Vagina (tissue), 2 donors: ENCODE results near the gene MAP4K1. TPM values are rescaled to one million over a fixed set of nuclear protein-coding genes. Genes with fewer than 3 reads are reported as not detected.

Source experiments
- DNase-seq, 2 donors: peaks; one replicate each; pipeline ENCODE4 v3.0.0-alpha.2; 2017; ENCODE audit errors: extremely low spot score in 2 of 2
- H3K27ac ChIP-seq: fragments of 200-600 bp; sonication (generic); one replicate; pipeline ENCODE4 v1.5.1; 2019
- H3K27me3 ChIP-seq: fragments of 200-600 bp; sonication (generic); one replicate; pipeline ENCODE4 v1.5.1; 2019
- H3K36me3 ChIP-seq, 2 donors: fragments of 200-600 bp; sonication (generic); one replicate each; pipeline ENCODE4 v1.5.1; 2017 to 2019
- H3K4me1 ChIP-seq: fragments of 200-600 bp; sonication (generic); one replicate; pipeline ENCODE4 v1.5.1; 2019
- H3K4me3 ChIP-seq, 2 donors: fragments of 200-600 bp; sonication (generic); 1 replicate in 1 of 2; 2 replicates in 1 of 2; pipeline ENCODE4 v1.5.1; 2016 to 2019
- H3K9me3 ChIP-seq: fragments of 200-600 bp; sonication (generic); one replicate; pipeline ENCODE4 v1.5.1; 2019
- POLR2A ChIP-seq, 2 donors: fragments of 450-650 bp; IDR thresholded peaks; one replicate each; pipeline ENCODE4 v1.6.1; 2017; ENCODE audit warnings: antibody characterized with exemption in 2 of 2, mild to moderate bottlenecking in 2 of 2, moderate library complexity in 2 of 2
- POLR2AphosphoS5 ChIP-seq, 2 donors: sonication (generic); formaldehyde crosslinking; IDR thresholded peaks; one replicate each; pipeline ENCODE4 v1.9.0; 2017; ENCODE audit warnings: antibody characterized with exemption in 2 of 2, mild to moderate bottlenecking in 2 of 2, low read depth in 1 of 2; ENCODE audit not compliant: insufficient read depth in 1 of 2
- intact Hi-C: fragments of 100-400 bp; cut with DNase I; formaldehyde crosslinking; loops from one replicate; pipeline ENCODE4 v1.15.1; 2023
- total RNA-seq: library from RNA; depleted of rRNA; stranded (reverse); fragments of >200 nt; gene quantifications from one replicate; pipeline ENCODE4 v1.2.3, GENCODE V29; 2016
- TF ChIP-seq, protein P1 (sequence below), 3 experiments: fragments of 450-650 bp in 2 of 3; fragments of 200-600 bp in 1 of 3; sonication (generic) in 1 of 3; IDR thresholded peaks; one replicate each; pipeline ENCODE4 v1.5.1; 2017 to 2019; ENCODE audit warnings: antibody characterized with exemption in 3 of 3, mild to moderate bottlenecking in 2 of 3, moderate library complexity in 2 of 3

Gene MAP4K1
- total RNA-seq, 1 donor from 2014 or later = 47.9 TPM

DNA sequence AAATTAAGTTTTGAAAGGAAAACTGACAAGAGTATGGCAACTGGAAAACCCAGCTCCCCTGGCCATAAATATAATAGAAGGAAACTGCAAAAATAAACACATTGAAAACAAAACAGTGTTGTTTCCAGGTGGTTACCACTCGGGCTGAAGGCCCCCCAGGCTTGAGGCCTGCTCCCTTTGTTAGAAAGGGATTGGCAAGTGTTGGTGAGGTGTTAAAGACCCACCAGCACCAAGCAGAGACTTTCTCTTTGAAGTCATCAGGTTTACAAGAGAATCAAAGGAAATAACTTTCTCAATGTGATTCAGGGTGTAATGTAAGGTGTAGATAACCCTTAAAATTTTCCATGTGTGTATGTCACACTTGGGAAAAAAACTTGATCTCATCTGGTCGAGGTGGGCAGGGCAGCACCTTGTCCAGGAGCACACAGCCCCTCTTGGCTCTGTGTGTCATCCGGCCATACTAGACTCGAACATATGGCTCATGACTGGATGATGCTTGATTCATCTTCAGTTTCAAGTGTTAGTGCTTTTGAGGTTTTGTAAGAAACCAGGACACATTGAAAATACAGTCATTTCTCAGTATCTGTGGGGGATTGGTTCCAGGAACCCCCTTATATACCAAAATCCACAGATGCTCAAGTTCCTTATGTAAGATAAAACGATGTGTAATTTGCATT, 37.5 kb upstream of the MAP4K1 start:
- intact Hi-C loops = loop anchor here (5.0 kb wide), 1 partner anchor 37 kb away; no protein-coding TSS in a partner anchor
- Histone ChIP-seq H3K9me3 (no peaks in the 10 kb centered on the region), H3K36me3 (no peaks in the 10 kb centered on the region), H3K27ac (peak overlapping the region; percentile 97), H3K4me1 (peaks cover 100% of the 10 kb centered on the region), H3K27me3 (no peaks in the 10 kb centered on the region), H3K4me3 (no peak overlapping the region)
- TF ChIP-seq, protein P1, sequence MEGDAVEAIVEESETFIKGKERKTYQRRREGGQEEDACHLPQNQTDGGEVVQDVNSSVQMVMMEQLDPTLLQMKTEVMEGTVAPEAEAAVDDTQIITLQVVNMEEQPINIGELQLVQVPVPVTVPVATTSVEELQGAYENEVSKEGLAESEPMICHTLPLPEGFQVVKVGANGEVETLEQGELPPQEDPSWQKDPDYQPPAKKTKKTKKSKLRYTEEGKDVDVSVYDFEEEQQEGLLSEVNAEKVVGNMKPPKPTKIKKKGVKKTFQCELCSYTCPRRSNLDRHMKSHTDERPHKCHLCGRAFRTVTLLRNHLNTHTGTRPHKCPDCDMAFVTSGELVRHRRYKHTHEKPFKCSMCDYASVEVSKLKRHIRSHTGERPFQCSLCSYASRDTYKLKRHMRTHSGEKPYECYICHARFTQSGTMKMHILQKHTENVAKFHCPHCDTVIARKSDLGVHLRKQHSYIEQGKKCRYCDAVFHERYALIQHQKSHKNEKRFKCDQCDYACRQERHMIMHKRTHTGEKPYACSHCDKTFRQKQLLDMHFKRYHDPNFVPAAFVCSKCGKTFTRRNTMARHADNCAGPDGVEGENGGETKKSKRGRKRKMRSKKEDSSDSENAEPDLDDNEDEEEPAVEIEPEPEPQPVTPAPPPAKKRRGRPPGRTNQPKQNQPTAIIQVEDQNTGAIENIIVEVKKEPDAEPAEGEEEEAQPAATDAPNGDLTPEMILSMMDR (IDR thresholded peaks at IDR 0.05) = no peak
- no peak for TF ChIP-seq POLR2AphosphoS5 (IDR thresholded peaks at IDR 0.05; ENCODE audit: insufficient read depth in 1 of 2, low read depth in 1 of 2)
- no peak for TF ChIP-seq POLR2A (IDR thresholded peaks at IDR 0.05)
- no peak for DNase-seq

DNA sequence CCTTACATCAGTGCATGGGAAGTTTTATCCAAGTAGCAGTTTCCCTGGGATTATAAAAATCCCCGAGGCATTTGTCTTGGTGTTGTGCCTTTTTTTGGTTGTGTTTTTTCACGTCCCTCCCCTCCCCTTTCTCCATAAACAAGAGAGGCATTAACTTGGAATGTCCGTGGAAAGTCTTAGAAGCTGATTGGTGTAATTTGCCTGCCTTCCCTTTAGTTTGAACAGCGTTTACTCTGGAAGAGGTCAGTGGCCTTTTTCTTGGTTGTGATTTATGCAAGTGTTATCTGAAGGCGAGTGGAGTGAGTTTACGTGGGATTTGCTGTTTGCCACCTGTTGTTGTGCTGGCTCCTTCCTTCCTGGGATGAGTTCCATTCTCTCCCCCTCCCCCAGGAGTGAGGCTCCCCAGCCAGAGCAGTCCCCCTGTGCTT, 36.9 kb upstream of the MAP4K1 start:
- H3K4me1 ChIP-seq = peaks cover 100% of the 10 kb centered on the region

DNA sequence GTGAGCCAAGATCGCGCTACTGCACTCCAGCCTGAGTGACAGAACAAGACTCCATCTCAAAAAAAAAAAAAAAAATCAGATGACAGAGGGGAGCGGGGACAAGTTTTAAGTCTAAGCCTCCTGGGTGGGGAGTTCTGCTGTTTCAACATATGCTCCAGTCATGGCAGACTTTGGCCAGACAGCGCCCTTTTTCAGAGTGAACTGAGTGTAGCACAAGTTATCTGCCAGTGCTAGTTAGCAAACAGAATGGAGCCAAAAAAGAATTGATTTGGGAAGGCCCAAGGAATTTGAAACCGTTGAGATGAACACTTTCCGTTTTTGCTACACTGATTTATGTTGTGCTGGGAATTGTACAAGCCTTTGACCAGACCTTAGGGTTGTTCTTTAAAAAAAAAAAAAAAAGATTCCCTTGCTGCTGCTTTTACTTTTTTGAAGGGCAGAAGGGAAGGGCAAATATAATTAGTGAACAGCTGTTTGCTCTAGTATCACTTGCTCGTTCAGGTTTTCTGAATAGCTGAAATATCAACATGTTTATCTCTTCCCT, 35.3 kb upstream of the MAP4K1 start:
- Histone ChIP-seq H3K9me3 (no peaks in the 10 kb centered on the region), H3K4me1 (peaks cover 92% of the 10 kb centered on the region), H3K36me3 (no peaks in the 10 kb centered on the region), H3K27ac (peak overlapping the region; percentile 97), H3K27me3 (no peaks in the 10 kb centered on the region), H3K4me3 (peak overlapping the region in 1 of 2 donors; percentile 3)
- no peak for DNase-seq
- intact Hi-C loops = no loop called here
- TF ChIP-seq POLR2AphosphoS5 (IDR thresholded peaks at IDR 0.05; ENCODE audit: insufficient read depth in 1 of 2, low read depth in 1 of 2) = peak in 1 of 2 donors; percentile 56
- TF ChIP-seq POLR2A (IDR thresholded peaks at IDR 0.05) = no peak
- TF ChIP-seq, protein P1 (IDR thresholded peaks at IDR 0.05) = peak in 1 of 3 experiments; percentile 12

More for the DNA sequence above, 36.9 kb upstream of the MAP4K1 start:
- Histone ChIP-seq H3K4me3 (no peak overlapping the region), H3K27me3 (no peaks in the 10 kb centered on the region), H3K27ac (peak overlapping the region; percentile 97), H3K36me3 (no peaks in the 10 kb centered on the region), H3K9me3 (no peaks in the 10 kb centered on the region)
- intact Hi-C loops = loop anchor here (5.0 kb wide), 1 partner anchor 38 kb away; no protein-coding TSS in a partner anchor
- no peak for TF ChIP-seq POLR2A (IDR thresholded peaks at IDR 0.05)
- peak in 1 of 2 donors; percentile 56 for TF ChIP-seq POLR2AphosphoS5 (IDR thresholded peaks at IDR 0.05; ENCODE audit: insufficient read depth in 1 of 2, low read depth in 1 of 2)
- DNase-seq = no peak

DNA sequence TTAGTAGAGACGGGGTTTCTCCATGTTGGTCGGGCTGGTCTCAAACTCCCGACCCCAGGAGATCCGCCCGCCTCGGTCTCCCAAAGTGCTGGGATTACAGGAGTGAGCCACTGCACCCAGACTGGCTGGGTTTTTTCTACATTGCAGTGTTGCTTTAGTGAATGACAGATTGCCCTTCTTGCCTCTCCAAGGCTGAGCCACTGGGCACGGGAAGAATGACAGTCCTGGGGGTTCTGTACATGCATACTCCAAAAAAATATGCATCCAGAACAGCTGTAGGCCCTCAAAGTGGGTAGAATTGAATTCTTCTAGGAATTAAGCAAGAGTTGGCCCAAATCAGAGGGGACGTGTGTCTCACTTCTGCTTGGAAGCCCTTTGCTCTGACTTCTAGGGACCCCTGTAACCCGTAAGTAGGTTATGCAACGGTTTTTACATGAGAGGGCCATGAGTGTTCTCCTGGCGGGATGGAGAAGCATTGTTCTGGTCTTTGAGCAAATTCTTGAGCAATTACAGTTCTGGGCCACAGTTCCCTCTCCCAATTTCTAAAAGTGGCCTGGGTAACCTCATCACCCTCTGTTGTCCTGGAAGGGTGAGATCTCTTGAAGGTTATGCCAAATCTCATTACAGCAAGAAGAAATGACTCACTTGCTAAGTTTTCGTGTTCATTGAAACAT, 33.3 kb upstream of the MAP4K1 start:
- TF ChIP-seq, protein P1 (IDR thresholded peaks at IDR 0.05) = peak in 1 of 3 experiments; percentile 14
- TF ChIP-seq POLR2A (IDR thresholded peaks at IDR 0.05) = no peak
- peak in 1 of 2 donors; percentile 42 for TF ChIP-seq POLR2AphosphoS5 (IDR thresholded peaks at IDR 0.05; ENCODE audit: insufficient read depth in 1 of 2, low read depth in 1 of 2)
- Histone ChIP-seq H3K9me3 (no peaks in the 10 kb centered on the region), H3K27ac (peak overlapping the region; percentile 97), H3K27me3 (no peaks in the 10 kb centered on the region), H3K4me3 (peak overlapping the region; percentile 97 to 99), H3K4me1 (peaks cover 78% of the 10 kb centered on the region), H3K36me3 (no peaks in the 10 kb centered on the region)
- intact Hi-C loops = no loop called here
- peak in 1 of 2 donors; percentile 97 for DNase-seq

DNA sequence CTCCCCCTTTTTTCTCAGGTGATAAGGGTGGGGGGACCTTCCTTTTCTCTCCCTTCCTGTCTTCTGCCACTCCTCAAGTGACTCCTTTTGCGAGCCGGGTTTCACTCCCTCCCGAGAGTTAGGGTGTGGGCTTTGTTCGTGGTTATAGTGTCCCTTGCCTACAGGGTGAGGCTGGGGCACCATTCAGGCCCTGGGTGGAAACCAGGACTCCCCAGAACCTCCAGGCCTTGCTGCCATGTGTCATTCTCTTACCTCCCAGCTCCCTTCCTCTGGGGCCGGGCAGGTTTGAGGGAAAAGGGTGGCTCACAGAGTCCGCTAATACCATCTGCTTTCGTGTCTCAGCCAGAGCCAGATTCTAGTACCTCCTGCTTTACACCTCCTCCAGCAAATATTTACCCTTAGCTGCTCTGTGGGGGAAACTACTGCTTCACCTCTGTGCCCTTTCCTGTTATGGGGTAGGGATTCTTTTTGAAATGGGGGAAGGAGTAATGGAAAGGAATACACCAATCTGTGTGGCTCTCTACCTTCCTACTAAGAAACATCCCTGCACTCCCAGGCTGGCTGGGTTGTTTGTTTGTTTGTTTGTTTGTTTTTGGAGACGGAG, 32.5 kb upstream of the MAP4K1 start:
- peak overlapping the region; percentile 97 for H3K27ac ChIP-seq
- TF ChIP-seq, protein P1 (IDR thresholded peaks at IDR 0.05) = no peak
- H3K9me3 ChIP-seq = no peaks in the 10 kb centered on the region
- intact Hi-C loops = no loop called here
- H3K4me3 ChIP-seq = peak overlapping the region; percentile 97 to 99
- H3K27me3 ChIP-seq = no peaks in the 10 kb centered on the region
- peaks cover 70% of the 10 kb centered on the region for H3K4me1 ChIP-seq
- DNase-seq = no peak
- no peaks in the 10 kb centered on the region for H3K36me3 ChIP-seq
